CD14-positive monocyte (primary cell): Measurements from ENCODE around the gene SMARCC1. TPM values are rescaled to one million over a fixed set of nuclear protein-coding genes. Genes with fewer than 3 reads are reported as not detected.

ENCODE experiments used
- DNase-seq, 3 donors: peaks; one replicate each; pipeline ENCODE4 v3.0.0-alpha.2; 2011 to 2022
- H2AFZ ChIP-seq: 2 replicates; pipeline ENCODE4 v1.6.0; 2012; ENCODE audit warnings: mild to moderate bottlenecking, low read depth, low read length, inconsistent platforms; ENCODE audit not compliant: insufficient read depth, poor library complexity, severe bottlenecking
- H3K27ac ChIP-seq, 2 donors: 1 replicate in 1 of 2; 2 replicates in 1 of 2; pipeline ENCODE4 v1.5.1; 2012 to 2013; ENCODE audit warnings: low read length in 2 of 2, control low read depth in 1 of 2, inconsistent platforms in 1 of 2, low read depth in 1 of 2, mild to moderate bottlenecking in 1 of 2
- H3K27me3 ChIP-seq, 2 donors: one replicate each; pipeline versions ENCODE4 v1.6.0 to v1.6.1; 2011 to 2013; ENCODE audit warnings: low read length in 2 of 2; ENCODE audit not compliant: control insufficient read depth in 2 of 2, insufficient read depth in 2 of 2
- H3K36me3 ChIP-seq, 2 donors: replicated peaks in 1 of 2; 1 replicate in 1 of 2; 2 replicates in 1 of 2; pipeline versions ENCODE4 v1.5.1 to v1.6.1; 2012 to 2013; ENCODE audit warnings: low read length in 2 of 2, control low read depth in 1 of 2, inconsistent platforms in 1 of 2, mild to moderate bottlenecking in 1 of 2; ENCODE audit not compliant: insufficient read depth in 2 of 2, control insufficient read depth in 1 of 2
- H3K4me1 ChIP-seq, 2 donors: 1 replicate in 1 of 2; 2 replicates in 1 of 2; pipeline versions ENCODE4 v1.5.1 to v1.6.1; 2012 to 2013; ENCODE audit warnings: low read length in 2 of 2, control low read depth in 1 of 2, inconsistent platforms in 1 of 2, mild to moderate bottlenecking in 1 of 2, moderate library complexity in 1 of 2; ENCODE audit not compliant: insufficient read depth in 2 of 2, control insufficient read depth in 1 of 2
- H3K4me2 ChIP-seq: replicated peaks from 2 replicates; pipeline ENCODE3; 2012; ENCODE audit warnings: low read length, moderate library complexity, mild to moderate bottlenecking; ENCODE audit not compliant: poor library complexity, severe bottlenecking; ENCODE audit errors: extremely low read depth
- H3K4me3 ChIP-seq, 3 experiments: fragments of 200-600 bp in 1 of 3; sonication (generic) in 1 of 3; replicated peaks in 1 of 3; 1 replicate in 2 of 3; 2 replicates in 1 of 3; pipeline ENCODE4 v1.5.1; 2011 to 2013; ENCODE audit warnings: low read length in 3 of 3, mild to moderate bottlenecking in 3 of 3, control low read depth in 2 of 3, low read depth in 2 of 3, inconsistent platforms in 1 of 3, moderate library complexity in 1 of 3
- H3K79me2 ChIP-seq: 2 replicates; pipeline ENCODE4 v1.6.0; 2012; ENCODE audit warnings: mild to moderate bottlenecking, control low read depth, inconsistent platforms, low read length, moderate library complexity; ENCODE audit not compliant: insufficient read depth
- H3K9ac ChIP-seq: 2 replicates; pipeline ENCODE4 v1.6.0; 2017; ENCODE audit warnings: low read length, mild to moderate bottlenecking; ENCODE audit not compliant: insufficient read depth, poor library complexity, severe bottlenecking
- H3K9me3 ChIP-seq, 2 donors: replicated peaks in 1 of 2; 1 replicate in 1 of 2; 2 replicates in 1 of 2; pipeline versions ENCODE4 v1.5.1 to v1.6.1; 2012 to 2013; ENCODE audit warnings: low read length in 2 of 2, control low read depth in 1 of 2; ENCODE audit not compliant: control insufficient read depth in 1 of 2, insufficient read depth in 1 of 2
- H4K20me1 ChIP-seq: 2 replicates; pipeline ENCODE4 v1.6.0; 2012; ENCODE audit warnings: mild to moderate bottlenecking, low read length, control low read depth, moderate library complexity; ENCODE audit not compliant: insufficient read depth
- H3K27ac Mint-ChIP-seq, 7 donors: one replicate each; pipeline ENCODE4 v1.8.0; 2020; ENCODE audit warnings: mild to moderate bottlenecking in 7 of 7, mixed read lengths in 7 of 7, moderate library complexity in 6 of 7, inconsistent platforms in 2 of 7
- H3K27me3 Mint-ChIP-seq, 3 donors: one replicate each; pipeline ENCODE4 v1.8.0; 2021 to 2022; ENCODE audit warnings: low read depth in 3 of 3, mild to moderate bottlenecking in 3 of 3, mixed read lengths in 3 of 3, moderate library complexity in 3 of 3, inconsistent platforms in 1 of 3
- H3K36me3 Mint-ChIP-seq, 2 donors: one replicate each; pipeline ENCODE4 v1.8.0; 2020; ENCODE audit warnings: mixed read lengths in 2 of 2, inconsistent platforms in 1 of 2, mild to moderate bottlenecking in 1 of 2
- H3K4me1 Mint-ChIP-seq: one replicate; pipeline ENCODE4 v1.8.0; 2020; ENCODE audit warnings: mild to moderate bottlenecking, mixed read lengths
- H3K4me3 Mint-ChIP-seq, 2 donors: one replicate each; pipeline ENCODE4 v1.8.0; 2020; ENCODE audit warnings: mild to moderate bottlenecking in 2 of 2, mixed read lengths in 2 of 2, moderate library complexity in 1 of 2
- H3K9me3 Mint-ChIP-seq, 7 donors: one replicate each; pipeline ENCODE4 v1.8.0; 2020 to 2022; ENCODE audit warnings: mixed read lengths in 7 of 7, mild to moderate bottlenecking in 6 of 7, moderate library complexity in 6 of 7, inconsistent platforms in 2 of 7
- WGBS: methylation state at CpG from one replicate; pipeline ENCODE4 v1.1.5; 2013; ENCODE audit warnings: missing lambda C conversion rate; ENCODE audit not compliant: insufficient coverage; 5-methylcytosine and 5-hydroxymethylcytosine counted together
- intact Hi-C, 2 donors: fragments of 100-400 bp; cut with micrococcal nuclease; formaldehyde crosslinking; loops; one replicate each; pipeline versions ENCODE4 v1.15.0 to v1.15.1; 2023
- polyA plus RNA-seq, 3 donors: library from polyadenylated mRNA; depleted of rRNA in 1 of 3; unstranded in 2 of 3; stranded (reverse) in 1 of 3; fragments of 300-500 nt in 2 of 3; fragments of >200 nt in 1 of 3; fragmentation: Illumina TruSeq in 2 of 3; gene quantifications; 1 replicate in 2 of 3; 2 replicates in 1 of 3; pipeline ENCODE4 v1.2.3, GENCODE V29; 2012 to 2021
- TF ChIP-seq, protein P1 (sequence below): fragments of 200-600 bp; IDR thresholded peaks from one replicate; pipeline ENCODE4 v1.8.0; 2022; ENCODE audit warnings: antibody characterized with exemption, mild to moderate bottlenecking

The SMARCC1 gene
- polyA plus RNA-seq, 3 donors = 8.8 to 33.5 (median 20.5) TPM

DNA sequence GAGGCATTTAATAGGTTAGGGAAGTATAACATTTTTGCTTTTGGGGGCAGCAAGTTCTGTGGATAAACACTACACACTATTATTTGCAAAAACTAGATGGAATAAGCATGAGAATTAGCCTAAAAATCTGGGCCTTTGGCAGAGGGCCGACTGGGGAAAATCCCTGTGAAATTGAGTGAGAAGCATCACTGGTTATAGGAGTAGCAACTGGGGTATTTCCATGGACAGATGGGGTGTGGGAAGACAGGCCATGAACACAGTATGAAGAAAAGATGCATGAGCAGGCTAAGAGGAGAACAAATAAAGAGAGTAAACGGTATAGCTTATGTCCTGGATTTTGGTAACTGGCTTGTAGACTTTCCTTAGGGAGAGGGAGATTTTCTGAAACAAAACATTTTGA lies 170.1 kb downstream of the SMARCC1 start:
- H3K4me3 ChIP-seq = no peak overlapping the region
- H3K27ac ChIP-seq = peak overlapping the region in 1 of 2 donors; percentile 3
- WGBS = 95% methylated on average over 2 of the region's 2 CpGs
- H3K27me3 Mint-ChIP-seq = no peaks in the 10 kb centered on the region
- H3K27me3 ChIP-seq = no peaks in the 10 kb centered on the region
- intact Hi-C loops = no loop called here
- no peaks in the 10 kb centered on the region for H3K79me2 ChIP-seq
- H3K4me2 ChIP-seq = no peak overlapping the region
- peaks cover 64 to 99% of the 10 kb centered on the region in 2 donors for H3K36me3 ChIP-seq
- H3K4me1 ChIP-seq = no peaks in the 10 kb centered on the region
- TF ChIP-seq, protein P1, sequence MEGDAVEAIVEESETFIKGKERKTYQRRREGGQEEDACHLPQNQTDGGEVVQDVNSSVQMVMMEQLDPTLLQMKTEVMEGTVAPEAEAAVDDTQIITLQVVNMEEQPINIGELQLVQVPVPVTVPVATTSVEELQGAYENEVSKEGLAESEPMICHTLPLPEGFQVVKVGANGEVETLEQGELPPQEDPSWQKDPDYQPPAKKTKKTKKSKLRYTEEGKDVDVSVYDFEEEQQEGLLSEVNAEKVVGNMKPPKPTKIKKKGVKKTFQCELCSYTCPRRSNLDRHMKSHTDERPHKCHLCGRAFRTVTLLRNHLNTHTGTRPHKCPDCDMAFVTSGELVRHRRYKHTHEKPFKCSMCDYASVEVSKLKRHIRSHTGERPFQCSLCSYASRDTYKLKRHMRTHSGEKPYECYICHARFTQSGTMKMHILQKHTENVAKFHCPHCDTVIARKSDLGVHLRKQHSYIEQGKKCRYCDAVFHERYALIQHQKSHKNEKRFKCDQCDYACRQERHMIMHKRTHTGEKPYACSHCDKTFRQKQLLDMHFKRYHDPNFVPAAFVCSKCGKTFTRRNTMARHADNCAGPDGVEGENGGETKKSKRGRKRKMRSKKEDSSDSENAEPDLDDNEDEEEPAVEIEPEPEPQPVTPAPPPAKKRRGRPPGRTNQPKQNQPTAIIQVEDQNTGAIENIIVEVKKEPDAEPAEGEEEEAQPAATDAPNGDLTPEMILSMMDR = no peak
- no peak overlapping the region for H3K4me3 Mint-ChIP-seq
- no peaks in the 10 kb centered on the region for H3K4me1 Mint-ChIP-seq
- H3K36me3 Mint-ChIP-seq = peaks cover 52 to 54% of the 10 kb centered on the region in 2 donors
- DNase-seq = no peak
- peak overlapping the region in 1 of 7 donors; percentile 52 for H3K27ac Mint-ChIP-seq
- no peak overlapping the region for H3K9ac ChIP-seq
- no peaks in the 10 kb centered on the region for H3K9me3 ChIP-seq
- H3K9me3 Mint-ChIP-seq = no peaks in the 10 kb centered on the region
- H2AFZ ChIP-seq = no peak overlapping the region
- H4K20me1 ChIP-seq = no peaks in the 10 kb centered on the region

DNA sequence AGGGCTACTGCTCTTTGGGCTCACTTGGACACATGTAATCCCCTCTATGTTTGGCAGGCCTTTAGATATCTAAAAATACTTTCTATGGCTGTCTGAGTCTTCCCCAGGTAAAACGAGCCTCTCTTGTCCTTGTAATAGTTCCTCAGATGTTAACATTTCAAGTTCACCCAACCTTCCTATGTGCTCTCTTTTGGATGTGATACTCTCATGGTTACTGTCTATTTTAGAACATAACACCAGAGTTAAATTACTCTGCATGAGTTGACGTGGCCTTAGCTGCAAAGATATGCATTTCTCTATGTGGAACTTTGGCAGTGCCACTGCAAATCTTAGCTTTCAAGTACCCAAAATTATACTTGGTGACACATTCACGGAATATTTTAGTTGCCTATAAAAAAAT lies 171.1 kb downstream of the SMARCC1 start:
- peaks cover 68 to 99% of the 10 kb centered on the region in 2 donors for H3K36me3 ChIP-seq
- no peaks in the 10 kb centered on the region for H3K27me3 Mint-ChIP-seq
- 80% methylated on average over 1 of the region's 3 CpGs for WGBS
- no peak overlapping the region for H3K27ac Mint-ChIP-seq
- no peak overlapping the region for H3K4me3 ChIP-seq
- H3K4me2 ChIP-seq = no peak overlapping the region
- no peaks in the 10 kb centered on the region for H3K9me3 Mint-ChIP-seq
- H3K4me3 Mint-ChIP-seq = no peak overlapping the region
- H3K36me3 Mint-ChIP-seq = peaks cover 57 to 59% of the 10 kb centered on the region in 2 donors
- no peaks in the 10 kb centered on the region for H3K4me1 Mint-ChIP-seq
- H3K4me1 ChIP-seq = no peaks in the 10 kb centered on the region
- H3K9ac ChIP-seq = no peak overlapping the region
- intact Hi-C loops = no loop called here
- H4K20me1 ChIP-seq = no peaks in the 10 kb centered on the region
- no peaks in the 10 kb centered on the region for H3K9me3 ChIP-seq
- TF ChIP-seq, protein P1 = no peak
- no peak for DNase-seq
- H3K79me2 ChIP-seq = no peaks in the 10 kb centered on the region
- no peaks in the 10 kb centered on the region for H3K27me3 ChIP-seq
- no peak overlapping the region for H3K27ac ChIP-seq
- H2AFZ ChIP-seq = no peak overlapping the region
